ENCODE data around the gene CPA5.

Gene CPA5

DNA sequence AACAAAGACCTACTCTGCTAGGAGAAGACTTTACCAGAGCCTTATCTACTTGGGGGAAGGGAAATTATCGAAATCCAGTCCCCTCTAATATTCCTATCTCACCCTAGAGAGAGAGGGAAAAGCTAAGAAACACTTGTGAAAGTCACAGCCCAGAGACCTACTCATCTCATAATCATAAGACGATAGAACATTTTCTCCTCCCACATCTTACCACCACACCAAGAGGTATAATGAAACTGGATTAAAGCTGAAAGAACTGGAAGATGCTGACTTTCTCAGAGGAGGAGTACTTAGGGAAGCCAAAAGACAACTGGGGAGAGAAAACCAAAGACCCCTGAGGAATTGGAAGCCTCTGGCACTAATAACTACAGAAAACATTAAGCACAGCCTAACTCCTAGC is 10.8 kb upstream of the CPA5 start:
- Histone ChIP-seq H3K4me3 (replicated peaks; ENCODE audit: insufficient read depth, low read length) (no peak overlapping the region), H3K27ac (replicated peaks) (no peak overlapping the region), H3K27me3 (ENCODE audit: insufficient read depth, poor library complexity, severe bottlenecking) (no peaks in the 10 kb centered on the region)
- TF ChIP-seq, protein P1, sequence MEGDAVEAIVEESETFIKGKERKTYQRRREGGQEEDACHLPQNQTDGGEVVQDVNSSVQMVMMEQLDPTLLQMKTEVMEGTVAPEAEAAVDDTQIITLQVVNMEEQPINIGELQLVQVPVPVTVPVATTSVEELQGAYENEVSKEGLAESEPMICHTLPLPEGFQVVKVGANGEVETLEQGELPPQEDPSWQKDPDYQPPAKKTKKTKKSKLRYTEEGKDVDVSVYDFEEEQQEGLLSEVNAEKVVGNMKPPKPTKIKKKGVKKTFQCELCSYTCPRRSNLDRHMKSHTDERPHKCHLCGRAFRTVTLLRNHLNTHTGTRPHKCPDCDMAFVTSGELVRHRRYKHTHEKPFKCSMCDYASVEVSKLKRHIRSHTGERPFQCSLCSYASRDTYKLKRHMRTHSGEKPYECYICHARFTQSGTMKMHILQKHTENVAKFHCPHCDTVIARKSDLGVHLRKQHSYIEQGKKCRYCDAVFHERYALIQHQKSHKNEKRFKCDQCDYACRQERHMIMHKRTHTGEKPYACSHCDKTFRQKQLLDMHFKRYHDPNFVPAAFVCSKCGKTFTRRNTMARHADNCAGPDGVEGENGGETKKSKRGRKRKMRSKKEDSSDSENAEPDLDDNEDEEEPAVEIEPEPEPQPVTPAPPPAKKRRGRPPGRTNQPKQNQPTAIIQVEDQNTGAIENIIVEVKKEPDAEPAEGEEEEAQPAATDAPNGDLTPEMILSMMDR (IDR thresholded peaks at IDR 0.05; ENCODE audit: insufficient read depth, low read length) = no peak
- TF ChIP-seq GABPA (IDR thresholded peaks at IDR 0.05; ENCODE audit: low read depth) (no peak), SPI1 (IDR thresholded peaks at IDR 0.05; ENCODE audit: borderline replicate concordance, low read depth) (no peak), POLR2AphosphoS5 (IDR thresholded peaks at IDR 0.05; ENCODE audit: low read depth) (no peak)
- TF ChIP-seq, protein P2, sequence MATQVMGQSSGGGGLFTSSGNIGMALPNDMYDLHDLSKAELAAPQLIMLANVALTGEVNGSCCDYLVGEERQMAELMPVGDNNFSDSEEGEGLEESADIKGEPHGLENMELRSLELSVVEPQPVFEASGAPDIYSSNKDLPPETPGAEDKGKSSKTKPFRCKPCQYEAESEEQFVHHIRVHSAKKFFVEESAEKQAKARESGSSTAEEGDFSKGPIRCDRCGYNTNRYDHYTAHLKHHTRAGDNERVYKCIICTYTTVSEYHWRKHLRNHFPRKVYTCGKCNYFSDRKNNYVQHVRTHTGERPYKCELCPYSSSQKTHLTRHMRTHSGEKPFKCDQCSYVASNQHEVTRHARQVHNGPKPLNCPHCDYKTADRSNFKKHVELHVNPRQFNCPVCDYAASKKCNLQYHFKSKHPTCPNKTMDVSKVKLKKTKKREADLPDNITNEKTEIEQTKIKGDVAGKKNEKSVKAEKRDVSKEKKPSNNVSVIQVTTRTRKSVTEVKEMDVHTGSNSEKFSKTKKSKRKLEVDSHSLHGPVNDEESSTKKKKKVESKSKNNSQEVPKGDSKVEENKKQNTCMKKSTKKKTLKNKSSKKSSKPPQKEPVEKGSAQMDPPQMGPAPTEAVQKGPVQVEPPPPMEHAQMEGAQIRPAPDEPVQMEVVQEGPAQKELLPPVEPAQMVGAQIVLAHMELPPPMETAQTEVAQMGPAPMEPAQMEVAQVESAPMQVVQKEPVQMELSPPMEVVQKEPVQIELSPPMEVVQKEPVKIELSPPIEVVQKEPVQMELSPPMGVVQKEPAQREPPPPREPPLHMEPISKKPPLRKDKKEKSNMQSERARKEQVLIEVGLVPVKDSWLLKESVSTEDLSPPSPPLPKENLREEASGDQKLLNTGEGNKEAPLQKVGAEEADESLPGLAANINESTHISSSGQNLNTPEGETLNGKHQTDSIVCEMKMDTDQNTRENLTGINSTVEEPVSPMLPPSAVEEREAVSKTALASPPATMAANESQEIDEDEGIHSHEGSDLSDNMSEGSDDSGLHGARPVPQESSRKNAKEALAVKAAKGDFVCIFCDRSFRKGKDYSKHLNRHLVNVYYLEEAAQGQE (IDR thresholded peaks at IDR 0.05; ENCODE audit: insufficient replicate concordance, low read depth) = no peak
- DNase-seq (ENCODE audit: low read depth in 1 of 2, low spot score in 1 of 2) = no peak

DNA sequence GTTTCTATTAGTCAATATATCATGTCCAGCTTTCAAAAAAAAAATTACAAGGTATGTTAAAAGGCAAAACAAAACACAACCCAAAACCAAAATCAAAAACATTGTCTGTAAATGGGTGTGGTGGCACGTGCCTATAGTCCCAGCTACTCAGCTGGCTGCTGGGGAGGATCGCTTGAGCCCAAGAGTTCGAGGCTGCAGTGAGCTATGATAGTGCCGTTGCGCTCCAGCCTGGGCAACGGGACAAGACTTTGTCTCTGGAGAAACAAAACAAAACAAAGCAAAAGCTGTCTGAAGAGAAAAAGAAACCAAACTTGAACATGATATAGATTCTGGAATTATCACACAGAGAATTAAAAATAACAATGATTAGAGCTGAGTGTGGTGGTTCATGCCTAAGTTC is 10.3 kb upstream of the CPA5 start:
- H3K4me3 ChIP-seq (replicated peaks; ENCODE audit: insufficient read depth, low read length) = no peak overlapping the region
- TF ChIP-seq GABPA (IDR thresholded peaks at IDR 0.05; ENCODE audit: low read depth) = no peak
- TF ChIP-seq, protein P1 (IDR thresholded peaks at IDR 0.05; ENCODE audit: insufficient read depth, low read length) = no peak
- no peak for TF ChIP-seq SPI1 (IDR thresholded peaks at IDR 0.05; ENCODE audit: borderline replicate concordance, low read depth)
- TF ChIP-seq, protein P2 (IDR thresholded peaks at IDR 0.05; ENCODE audit: insufficient replicate concordance, low read depth) = no peak
- no peak for TF ChIP-seq POLR2AphosphoS5 (IDR thresholded peaks at IDR 0.05; ENCODE audit: low read depth)
- no peaks in the 10 kb centered on the region for H3K27me3 ChIP-seq (ENCODE audit: insufficient read depth, poor library complexity, severe bottlenecking)
- no peak overlapping the region for H3K27ac ChIP-seq (replicated peaks)
- DNase-seq (ENCODE audit: low read depth in 1 of 2, low spot score in 1 of 2) = no peak

DNA sequence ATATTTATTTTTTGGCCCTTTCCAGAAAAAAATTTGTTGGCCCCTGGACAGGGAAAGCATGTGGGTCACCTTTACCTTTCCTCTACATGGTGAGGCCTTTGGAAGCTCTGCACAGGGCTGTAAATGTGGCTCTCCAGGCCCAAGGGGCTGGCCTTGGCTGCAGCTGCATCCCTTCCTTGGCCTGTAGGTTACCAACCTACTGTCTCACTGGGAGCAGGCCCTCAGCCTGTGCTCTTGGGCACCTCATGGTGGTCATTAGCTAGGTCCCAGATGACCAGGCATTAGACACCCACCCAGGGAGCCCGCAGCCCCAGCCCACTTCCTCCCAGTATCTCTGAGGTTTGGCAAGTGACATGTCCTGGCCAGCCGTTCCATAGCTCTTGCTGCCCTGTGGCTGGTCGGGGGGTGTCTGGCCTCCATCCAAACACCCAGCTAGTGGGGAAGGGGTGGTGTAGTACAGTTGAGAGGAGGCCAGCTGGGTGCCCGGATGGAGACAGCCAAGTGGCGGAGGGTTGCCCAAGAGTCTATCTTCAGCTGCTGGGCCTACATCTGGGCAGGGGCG is 7.1 kb upstream of the CPA5 start:
- DNase-seq (ENCODE audit: low read depth in 1 of 2, low spot score in 1 of 2) = no peak
- Histone ChIP-seq H3K4me3 (replicated peaks; ENCODE audit: insufficient read depth, low read length) (no peak overlapping the region), H3K27ac (replicated peaks) (no peak overlapping the region)

More for the DNA sequence above, 7.1 kb upstream of the CPA5 start:
- no peak for TF ChIP-seq POLR2AphosphoS5 (IDR thresholded peaks at IDR 0.05; ENCODE audit: low read depth)
- TF ChIP-seq, protein P1 (IDR thresholded peaks at IDR 0.05; ENCODE audit: insufficient read depth, low read length) = no peak
- TF ChIP-seq, protein P2 (IDR thresholded peaks at IDR 0.05; ENCODE audit: insufficient replicate concordance, low read depth) = no peak
- TF ChIP-seq SPI1 (IDR thresholded peaks at IDR 0.05; ENCODE audit: borderline replicate concordance, low read depth) = no peak
- no peak for TF ChIP-seq GABPA (IDR thresholded peaks at IDR 0.05; ENCODE audit: low read depth)
- H3K27me3 ChIP-seq (ENCODE audit: insufficient read depth, poor library complexity, severe bottlenecking) = no peaks in the 10 kb centered on the region
